IMR-90 (cell line): Measurements from ENCODE around the gene ZC3H7B. TPM values are rescaled to one million over a fixed set of nuclear protein-coding genes. Genes with fewer than 3 reads are reported as not detected.
A peak's percentile ranks its signal among the peaks of the same experiment; 100 is the strongest.

Experiments used
- ATAC-seq: fragments of 200-7000 bp; cut with Tn5 transposase; 2 replicates; pipeline ENCODE4 v1.9.1; 2020; ENCODE audit warnings: low read depth, mild to moderate bottlenecking, moderate library complexity
- BruUV-seq: library from RNA; stranded (reverse); fragments of 400-500 nt; replicated peaks from 2 replicates; lab custom pipeline; 2021; lab: Mats Ljungman, UMichigan
- CTCF ChIA-PET: fragments of 300-600 bp; formaldehyde crosslinking; extraction: SDS; loops from one replicate; lab custom pipeline; 2021; ENCODE audit warnings: antibody characterized with exemption; lab: Yijun Ruan, JAX
- POLR2A ChIA-PET: fragments of 300-600 bp; sonication (Branson Sonifier 250); formaldehyde crosslinking; loops from one replicate; lab custom pipeline; 2022; ENCODE audit warnings: antibody characterized with exemption; ENCODE audit not compliant: unreplicated experiment; lab: Charles Lee
- DNase-seq: peaks from one replicate; pipeline ENCODE4 v3.0.0; 2013
- H2AFZ ChIP-seq: replicated peaks from 2 replicates; pipeline ENCODE3; 2013; ENCODE audit warnings: low read length, mild to moderate bottlenecking; ENCODE audit not compliant: poor library complexity
- H2AK5ac ChIP-seq: 2 replicates; pipeline ENCODE4 v1.6.1; 2013; ENCODE audit warnings: low read depth, low read length, inconsistent platforms
- H2AK9ac ChIP-seq: replicated peaks from 2 replicates; pipeline ENCODE3; 2013; ENCODE audit warnings: mild to moderate bottlenecking, low read depth, low read length, moderate library complexity; ENCODE audit not compliant: poor library complexity
- H2BK120ac ChIP-seq: 2 replicates; pipeline ENCODE4 v1.6.1; 2013; ENCODE audit warnings: low read depth, low read length, inconsistent platforms
- H2BK15ac ChIP-seq: 3 replicates; pipeline ENCODE4 v1.6.1; 2013; ENCODE audit warnings: low read depth, low read length, inconsistent platforms
- H2BK20ac ChIP-seq: 2 replicates; pipeline ENCODE4 v1.6.1; 2013; ENCODE audit warnings: low read depth, mild to moderate bottlenecking, inconsistent platforms, low read length, moderate library complexity
- H2BK5ac ChIP-seq: 2 replicates; pipeline ENCODE4 v1.6.1; 2013; ENCODE audit warnings: mild to moderate bottlenecking, low read depth, low read length, inconsistent platforms; ENCODE audit not compliant: poor library complexity, severe bottlenecking
- H3K14ac ChIP-seq: replicated peaks from 2 replicates; pipeline ENCODE4 v1.6.1; 2013; ENCODE audit warnings: low read depth, low read length, inconsistent platforms
- H3K18ac ChIP-seq: 2 replicates; pipeline ENCODE4 v1.6.1; 2013; ENCODE audit warnings: low read depth, low read length, control low read depth
- H3K23ac ChIP-seq: 2 replicates; pipeline ENCODE4 v1.6.1; 2013; ENCODE audit warnings: low read depth, low read length, inconsistent platforms
- H3K27ac ChIP-seq: 2 replicates; pipeline ENCODE4 v1.5.1; 2013; ENCODE audit warnings: mild to moderate bottlenecking, control low read depth, low read length; ENCODE audit not compliant: insufficient read depth
- H3K27me3 ChIP-seq: 2 replicates; pipeline ENCODE4 v1.6.1; 2013; ENCODE audit warnings: low read length; ENCODE audit not compliant: control insufficient read depth, insufficient read depth
- H3K36me3 ChIP-seq: 2 replicates; pipeline ENCODE4 v1.6.1; 2013; ENCODE audit warnings: low read length, mixed read lengths; ENCODE audit not compliant: control insufficient read depth, insufficient read depth
- H3K4ac ChIP-seq: 2 replicates; pipeline ENCODE4 v1.6.1; 2013; ENCODE audit warnings: low read depth, low read length, inconsistent platforms
- H3K4me1 ChIP-seq: 2 replicates; pipeline ENCODE4 v1.6.1; 2013; ENCODE audit warnings: low read length, mixed read lengths; ENCODE audit not compliant: control insufficient read depth, insufficient read depth
- H3K4me2 ChIP-seq: 2 replicates; pipeline ENCODE4 v1.6.1; 2013; ENCODE audit warnings: low read depth, mild to moderate bottlenecking, control low read depth, low read length, moderate library complexity
- H3K4me3 ChIP-seq: 2 replicates; pipeline ENCODE4 v1.5.1; 2013; ENCODE audit warnings: low read depth, mild to moderate bottlenecking, control low read depth, low read length, moderate library complexity; ENCODE audit not compliant: insufficient read depth
- H3K56ac ChIP-seq: 2 replicates; pipeline ENCODE4 v1.6.1; 2013; ENCODE audit warnings: low read length, inconsistent platforms; ENCODE audit not compliant: insufficient read depth; ENCODE audit errors: extremely low read depth
- H3K79me1 ChIP-seq, 2 experiments: 2 replicates each; pipeline ENCODE4 v1.6.1; 2013; ENCODE audit warnings: low read length in 2 of 2, inconsistent platforms in 1 of 2, low read depth in 1 of 2
- H3K9ac ChIP-seq: 2 replicates; pipeline ENCODE4 v1.6.1; 2013; ENCODE audit warnings: low read depth, low read length, control low read depth
- H3K9me1 ChIP-seq: 2 replicates; pipeline ENCODE4 v1.6.1; 2013; ENCODE audit warnings: low read length, inconsistent platforms; ENCODE audit not compliant: insufficient read depth
- H3K9me3 ChIP-seq: 2 replicates; pipeline ENCODE4 v1.6.1; 2013; ENCODE audit warnings: low read length; ENCODE audit not compliant: control insufficient read depth, insufficient read depth
- H4K20me1 ChIP-seq: 2 replicates; pipeline ENCODE4 v1.6.1; 2013; ENCODE audit warnings: low read length, inconsistent platforms; ENCODE audit not compliant: insufficient read depth
- H4K5ac ChIP-seq: 2 replicates; pipeline ENCODE4 v1.6.1; 2013; ENCODE audit warnings: mild to moderate bottlenecking, low read depth, low read length, control low read depth
- H4K8ac ChIP-seq, 2 experiments: 2 replicates each; pipeline ENCODE4 v1.6.1; 2013; ENCODE audit warnings: low read depth in 2 of 2, low read length in 2 of 2, control low read depth in 1 of 2, inconsistent platforms in 1 of 2
- H4K91ac ChIP-seq: 2 replicates; pipeline ENCODE4 v1.6.1; 2013; ENCODE audit warnings: low read depth, low read length, inconsistent platforms; ENCODE audit not compliant: insufficient read depth
- FOS ChIP-seq: fragments of 150-350 bp; IDR thresholded peaks from 2 replicates; pipeline ENCODE4 v1.6.1; 2016; ENCODE audit warnings: low read depth, low read length
- WGBS, 2 experiments: methylation state at CpG; one replicate each; pipeline versions ENCODE4 v1.1.5 to v1.1.7; 2013; ENCODE audit warnings: missing lambda C conversion rate in 2 of 2; ENCODE audit not compliant: insufficient read length in 1 of 2; ENCODE audit errors: extremely low coverage in 2 of 2; 5-methylcytosine and 5-hydroxymethylcytosine counted together
- dilution Hi-C: fragments of 300-500 bp; cut with HindIII; formaldehyde crosslinking; loops from one replicate; pipeline ENCODE4 v1.14.3; 2018; ENCODE audit warnings: low sequenced_read_pairs; ENCODE audit not compliant: unreplicated experiment
- in situ Hi-C: fragments of 300-500 bp; cut with MboI; formaldehyde crosslinking; loops from 3 replicates; pipeline ENCODE4 v1.14.3; 2019; ENCODE audit warnings: low sequenced_read_pairs, inconsistent platforms, mixed read lengths
- intact Hi-C: fragments of 100-400 bp; cut with micrococcal nuclease; formaldehyde crosslinking; loops from 2 replicates; pipeline ENCODE4 v1.10.0; 2022
- polyA plus RNA-seq, 3 experiments: library from polyadenylated mRNA; depleted of rRNA; stranded (reverse); fragments of >200 nt; gene quantifications; 2 replicates each; pipeline ENCODE4 v1.2.3, GENCODE V29; 2012; ENCODE audit warnings: low replicate concordance in 1 of 3
- total RNA-seq: library from RNA; depleted of rRNA; stranded (reverse); fragments of >200 nt; gene quantifications from 2 replicates; pipeline ENCODE4 v1.2.3, GENCODE V29; 2012
- TF ChIP-seq, protein P1 (sequence below): fragments of 150-350 bp; IDR thresholded peaks from 2 replicates; pipeline ENCODE4 v1.6.1; 2017; ENCODE audit warnings: mild to moderate bottlenecking, antibody characterized with exemption, low read length, low read depth

ZC3H7B gene
- total and polyA plus RNA-seq, 2 of the 4 experiments (the other 2 are of a cell fraction), result 37.6 to 72.3 TPM

DNA sequence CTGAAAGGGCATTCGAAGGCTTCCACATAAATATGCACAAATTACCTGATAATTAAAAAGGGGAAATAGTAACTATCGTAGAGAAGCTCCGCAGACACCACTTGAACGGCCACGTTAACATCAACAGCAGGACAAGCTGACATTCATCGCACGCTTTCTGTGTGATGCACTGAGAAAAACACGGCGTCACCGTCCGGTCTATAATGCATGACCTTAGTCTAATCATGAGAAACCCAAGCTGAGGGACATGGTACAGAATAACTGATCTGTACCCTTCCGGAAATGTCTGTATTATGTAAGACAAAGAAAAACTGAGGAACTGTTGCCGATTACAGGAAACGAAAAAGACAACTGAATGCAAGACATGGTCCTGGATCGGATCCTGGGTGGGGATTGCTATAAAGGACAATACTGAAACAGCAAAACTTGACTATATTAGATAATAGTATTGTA is 14.7 kb upstream of the ZC3H7B start:
- no peaks in the 10 kb centered on the region for H3K9me3 ChIP-seq
- H3K23ac ChIP-seq, result peak overlapping the region; percentile 95
- H2BK120ac ChIP-seq, result peak overlapping the region; percentile 94
- peak overlapping the region; percentile 97 for H2BK15ac ChIP-seq
- peak overlapping the region; percentile 99 for H2BK5ac ChIP-seq
- H3K79me1 ChIP-seq, result peaks cover 13 to 53% of the 10 kb centered on the region in 2 experiments; a peak in 3 of 4 replicates
- peak overlapping the region; percentile 89 for H2AFZ ChIP-seq
- peak; percentile 38 for DNase-seq
- ATAC-seq, result no peak
- H3K4ac ChIP-seq, result peak overlapping the region; percentile 98
- peak overlapping the region; percentile 79 for H3K27ac ChIP-seq
- POLR2A ChIA-PET, result interaction anchor here (0.6 kb wide), 2 partner anchors 58 to 96 kb away, joined by 3 to 6 read pairs; no protein-coding TSS in a partner anchor
- peak overlapping the region; percentile 46 for H3K4me3 ChIP-seq
- H3K36me3 ChIP-seq, result peaks cover 16% of the 10 kb centered on the region
- H3K27me3 ChIP-seq, result no peaks in the 10 kb centered on the region
- H2BK20ac ChIP-seq, result peak overlapping the region; percentile 94
- BruUV-seq, result no TSS peak
- WGBS, 2 experiments, result 0% methylated on average over 4 of the region's 15 CpGs; no CpG with 5 or more reads in 1 of the 2 experiments
- H3K9ac ChIP-seq, result peak overlapping the region; percentile 69
- no peak for TF ChIP-seq FOS
- TF ChIP-seq, protein P1, sequence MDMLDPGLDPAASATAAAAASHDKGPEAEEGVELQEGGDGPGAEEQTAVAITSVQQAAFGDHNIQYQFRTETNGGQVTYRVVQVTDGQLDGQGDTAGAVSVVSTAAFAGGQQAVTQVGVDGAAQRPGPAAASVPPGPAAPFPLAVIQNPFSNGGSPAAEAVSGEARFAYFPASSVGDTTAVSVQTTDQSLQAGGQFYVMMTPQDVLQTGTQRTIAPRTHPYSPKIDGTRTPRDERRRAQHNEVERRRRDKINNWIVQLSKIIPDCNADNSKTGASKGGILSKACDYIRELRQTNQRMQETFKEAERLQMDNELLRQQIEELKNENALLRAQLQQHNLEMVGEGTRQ, result no peak
- intact Hi-C loops, result loop anchor here (2.0 kb wide), 1 partner anchor 14 kb away; the partner anchor contains the start of gene ZC3H7B
- H3K9me1 ChIP-seq, result peaks cover 9% of the 10 kb centered on the region
- CTCF ChIA-PET, result interaction anchor here (0.5 to 1.1 kb wide), 2 partner anchors 21 to 186 kb away, joined by 3 to 6 read pairs; no protein-coding TSS in a partner anchor
- in situ Hi-C loops, result no loop called here
- peak overlapping the region; percentile 97 for H4K5ac ChIP-seq
- peaks cover 5% of the 10 kb centered on the region; the same call in 1 of the 2 replicates for H4K20me1 ChIP-seq
- H3K14ac ChIP-seq, result peak overlapping the region; percentile 85
- peak overlapping the region; percentile 67 for H3K56ac ChIP-seq
- peak overlapping the region; percentile 77 to 95 for H4K8ac ChIP-seq
- peaks cover 26% of the 10 kb centered on the region for H3K4me1 ChIP-seq
- H4K91ac ChIP-seq, result peak overlapping the region; percentile 98
- dilution Hi-C loops, result no loop called here
- peak overlapping the region; percentile 97 for H2AK5ac ChIP-seq
- H3K4me2 ChIP-seq, result peak overlapping the region; percentile 96
- peak overlapping the region; percentile 90 for H3K18ac ChIP-seq
- H2AK9ac ChIP-seq, result peak overlapping the region; percentile 84
